GM19372 (cell line): ENCODE results near the gene PSMA7.

ENCODE experiments used
- ATAC-seq: cut with Tn5 transposase; IDR thresholded peaks from one replicate; pipeline ENCODE4 v1.9.1; 2021; ENCODE audit warnings: mild to moderate bottlenecking, low read depth, moderate library complexity; ENCODE audit not compliant: unreplicated experiment

PSMA7 gene

GRCh38 chr20:62174021-62174804, 31.0 kb upstream of the PSMA7 start:
- ATAC-seq: no peak

- ATAC-seq: no peak
Observed at GRCh38 chr20:62172666-62173065, 29.5 kb upstream of the PSMA7 start.

GRCh38 chr20:62171245-62171644, 28.1 kb upstream of the PSMA7 start:
- ATAC-seq: no peak

- ATAC-seq: no peak
Observed at GRCh38 chr20:62170536-62170935, 27.3 kb upstream of the PSMA7 start.

- no peak for ATAC-seq
Observed at GRCh38 chr20:62168890-62169435, 25.8 kb upstream of the PSMA7 start.

GRCh38 chr20:62168061-62168460, 24.9 kb upstream of the PSMA7 start:
- ATAC-seq: no peak

- ATAC-seq: no peak
Observed at GRCh38 chr20:62167474-62167873, 24.3 kb upstream of the PSMA7 start.

- ATAC-seq: no peak
Observed at GRCh38 chr20:62165762-62166399, 22.7 kb upstream of the PSMA7 start.

GRCh38 chr20:62164879-62165761, 21.9 kb upstream of the PSMA7 start:
- ATAC-seq: no peak

GRCh38 chr20:62163986-62164762, 21.0 kb upstream of the PSMA7 start:
- ATAC-seq: no peak

- ATAC-seq: no peak
Observed at GRCh38 chr20:62163485-62163865, 20.3 kb upstream of the PSMA7 start.

GRCh38 chr20:62162765-62163484, 19.7 kb upstream of the PSMA7 start:
- no peak for ATAC-seq

- ATAC-seq: no peak
Observed at GRCh38 chr20:62161347-62161746, 18.2 kb upstream of the PSMA7 start.

GRCh38 chr20:62160876-62161275, 17.7 kb upstream of the PSMA7 start:
- ATAC-seq: no peak

GRCh38 chr20:62160253-62160652, 17.1 kb upstream of the PSMA7 start:
- no peak for ATAC-seq

- ATAC-seq: no peak
Observed at GRCh38 chr20:62159839-62160238, 16.6 kb upstream of the PSMA7 start.

- ATAC-seq: no peak
Observed at GRCh38 chr20:62159052-62159451, 15.9 kb upstream of the PSMA7 start.

- no peak for ATAC-seq
Observed at GRCh38 chr20:62158541-62158940, 15.3 kb upstream of the PSMA7 start.

- no peak for ATAC-seq
Observed at GRCh38 chr20:62158088-62158400, 14.8 kb upstream of the PSMA7 start.
